Panc1 (cell line): ENCODE results near the gene ZNF469. TPM values are rescaled to one million over a fixed set of nuclear protein-coding genes. Genes with fewer than 3 reads are reported as not detected.

Experiments used
- ATAC-seq: fragments of 200-7000 bp; cut with Tn5 transposase; 2 replicates; pipeline ENCODE4 v1.9.1; 2020; ENCODE audit warnings: mild to moderate bottlenecking, moderate library complexity
- BruUV-seq: library from RNA; stranded (reverse); fragments of 400-500 nt; replicated peaks from 2 replicates; lab custom pipeline; 2021; lab: Mats Ljungman, UMichigan
- CTCF ChIA-PET: fragments of 300-600 bp; sonication (Branson Sonifier 250); formaldehyde crosslinking; loops from one replicate; lab custom pipeline; 2022; ENCODE audit warnings: antibody characterized with exemption; lab: Charles Lee
- POLR2A ChIA-PET: fragments of 300-600 bp; sonication (Branson Sonifier 250); formaldehyde crosslinking; loops from one replicate; lab custom pipeline; 2022; ENCODE audit warnings: antibody characterized with exemption; lab: Charles Lee
- DNase-seq: peaks from one replicate; pipeline ENCODE4 v3.0.0-alpha.2; 2010; ENCODE audit warnings: low read depth, low spot score
- H3K27ac ChIP-seq: 2 replicates; pipeline ENCODE4 v1.5.1; 2011; ENCODE audit warnings: mild to moderate bottlenecking, low read length, inconsistent platforms
- H3K27me3 ChIP-seq: fragments of 200-500 bp; sonication (Bioruptor generic); 2 replicates; pipeline ENCODE4 v1.6.0; 2014; ENCODE audit warnings: low read length, inconsistent platforms; ENCODE audit not compliant: control insufficient read depth, insufficient read depth
- H3K36me3 ChIP-seq: fragments of 200-500 bp; sonication (Bioruptor generic); 2 replicates; pipeline ENCODE4 v1.5.1; 2014; ENCODE audit warnings: inconsistent platforms, mild to moderate bottlenecking, low read length, moderate library complexity; ENCODE audit not compliant: control insufficient read depth, insufficient read depth
- H3K4me1 ChIP-seq: 2 replicates; pipeline ENCODE4 v1.5.1; 2011; ENCODE audit warnings: inconsistent platforms, mild to moderate bottlenecking, low read length, moderate library complexity; ENCODE audit not compliant: control insufficient read depth, insufficient read depth
- H3K4me3 ChIP-seq, 2 experiments: 2 replicates each; pipeline ENCODE4 v1.5.1; 2011 to 2012; ENCODE audit warnings: low read depth in 2 of 2, low read length in 2 of 2, mild to moderate bottlenecking in 2 of 2, inconsistent platforms in 1 of 2, moderate library complexity in 1 of 2
- H3K9me3 ChIP-seq: fragments of 200-500 bp; sonication (Bioruptor generic); 2 replicates; pipeline ENCODE4 v1.5.1; 2014; ENCODE audit warnings: low read depth, mild to moderate bottlenecking, inconsistent platforms, low read length, moderate library complexity; ENCODE audit not compliant: control insufficient read depth, insufficient read depth
- CTCF ChIP-seq: fragments of 450-650 bp; IDR thresholded peaks from 2 replicates; pipeline ENCODE4 v1.5.1; 2017; ENCODE audit warnings: mild to moderate bottlenecking
- POLR2AphosphoS5 ChIP-seq: IDR thresholded peaks from 2 replicates; pipeline ENCODE4 v1.6.1; 2012; ENCODE audit warnings: mild to moderate bottlenecking, low read depth, low read length, moderate library complexity
- REST ChIP-seq, 2 experiments: IDR thresholded peaks; 2 replicates each; pipeline ENCODE4 v1.6.1; 2011 to 2012; ENCODE audit warnings: low read depth in 2 of 2, control low read depth in 1 of 2, low read length in 1 of 2, mild to moderate bottlenecking in 1 of 2, moderate library complexity in 1 of 2; ENCODE audit not compliant: insufficient read depth in 1 of 2
- SIN3A ChIP-seq: IDR thresholded peaks from 2 replicates; pipeline ENCODE4 v1.6.1; 2012; ENCODE audit warnings: low read depth, mild to moderate bottlenecking, low read length, moderate library complexity, borderline replicate concordance; ENCODE audit not compliant: insufficient read depth
- TCF7L2 ChIP-seq: IDR thresholded peaks from 2 replicates; pipeline ENCODE4 v1.6.1; 2011; ENCODE audit warnings: mild to moderate bottlenecking, low read depth, low read length, inconsistent platforms
- in situ Hi-C: cut with HindIII; loops from 2 replicates; pipeline ENCODE4 v1.10.0; 2016; ENCODE audit warnings: low sequenced_read_pairs, low pct_unique_long_range_greater_than_20kb
- intact Hi-C: fragments of 100-400 bp; cut with micrococcal nuclease; formaldehyde crosslinking; loops from one replicate; pipeline ENCODE4 v1.10.0; 2022; ENCODE audit not compliant: unreplicated experiment
- total RNA-seq: library from RNA; stranded (reverse); gene quantifications from one replicate; pipeline ENCODE4 v1.2.1, GENCODE V29; 2021; ENCODE audit not compliant: unreplicated experiment

Gene ZNF469
- total RNA-seq, 1 experiment from 2014 or later, result 1.3 TPM

- H3K4me1 ChIP-seq, result no peaks in the 10 kb centered on the region
- H3K27ac ChIP-seq, result no peak overlapping the region
- DNase-seq (no peak), ATAC-seq (no peak)
- in situ Hi-C loops, result no loop called here
- no peak overlapping the region for H3K4me3 ChIP-seq
- ChIA-PET CTCF (no interaction called here), POLR2A (no interaction called here)
- intact Hi-C loops, result no loop called here
- H3K9me3 ChIP-seq, result no peaks in the 10 kb centered on the region
- no peaks in the 10 kb centered on the region for H3K27me3 ChIP-seq
- H3K36me3 ChIP-seq, result no peaks in the 10 kb centered on the region
- TF ChIP-seq TCF7L2 (no peak), SIN3A (no peak), POLR2AphosphoS5 (no peak), REST (IDR thresholded peaks at IDR 0.05; ENCODE audit: insufficient read depth in 1 of 2, low read depth in 2 of 2, low read length in 1 of 2) (no peak), CTCF (no peak)
- no TSS peak for BruUV-seq
Observed at GRCh38 chr16:88375996-88376834, 6.5 kb upstream of the ZNF469 start.

- POLR2A ChIA-PET, result no interaction called here
Observed at GRCh38 chr16:88376835-88377726, 5.7 kb upstream of the ZNF469 start.

More at GRCh38 chr16:88376835-88377726, 5.7 kb upstream of the ZNF469 start:
- Histone ChIP-seq H3K36me3 (no peaks in the 10 kb centered on the region), H3K27ac (no peak overlapping the region), H3K4me3 (no peak overlapping the region), H3K27me3 (no peaks in the 10 kb centered on the region), H3K9me3 (no peaks in the 10 kb centered on the region), H3K4me1 (no peaks in the 10 kb centered on the region)
- ATAC-seq (0 out of 2 replicates have a peak, but pooled peaks have one; percentile 47), DNase-seq (no peak)
- no TSS peak for BruUV-seq
- CTCF ChIA-PET, result no interaction called here
- intact Hi-C loops, result no loop called here
- in situ Hi-C loops, result no loop called here
- TF ChIP-seq POLR2AphosphoS5 (no peak), REST (IDR thresholded peaks at IDR 0.05; ENCODE audit: insufficient read depth in 1 of 2, low read depth in 2 of 2, low read length in 1 of 2) (no peak), CTCF (no peak), SIN3A (no peak), TCF7L2 (no peak)
